Activated T-cell treated with anti-CD3 and anti-CD28 coated beads, Interleukin-2, amount 50 U/mL, for 48 hours (primary cell): ENCODE data around the gene PDLIM5.

ENCODE experiments used
- DNase-seq, 2 experiments: peaks; one replicate each; pipeline ENCODE4 v3.0.0-alpha.2; 2020

PDLIM5 gene

DNA sequence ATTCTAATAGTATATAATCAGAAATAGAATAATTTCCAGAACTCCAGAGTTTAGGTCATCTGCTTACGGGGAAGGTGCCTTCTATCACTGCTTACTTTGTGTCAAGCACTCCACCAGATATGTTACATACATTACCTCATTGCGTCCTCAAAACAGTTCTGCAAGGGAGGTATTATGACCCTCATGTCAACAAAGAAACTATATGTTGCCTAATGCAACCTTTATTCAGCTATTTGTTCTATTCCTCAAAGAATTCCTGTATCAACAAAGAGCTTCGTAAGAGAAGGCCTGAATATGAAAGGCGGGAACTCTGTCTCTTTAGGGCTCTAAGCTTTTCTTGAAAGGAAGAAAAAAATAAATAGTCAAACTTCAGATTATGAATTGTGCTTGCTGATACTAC, 114.7 kb downstream of the PDLIM5 start:
- no peak for DNase-seq

DNA sequence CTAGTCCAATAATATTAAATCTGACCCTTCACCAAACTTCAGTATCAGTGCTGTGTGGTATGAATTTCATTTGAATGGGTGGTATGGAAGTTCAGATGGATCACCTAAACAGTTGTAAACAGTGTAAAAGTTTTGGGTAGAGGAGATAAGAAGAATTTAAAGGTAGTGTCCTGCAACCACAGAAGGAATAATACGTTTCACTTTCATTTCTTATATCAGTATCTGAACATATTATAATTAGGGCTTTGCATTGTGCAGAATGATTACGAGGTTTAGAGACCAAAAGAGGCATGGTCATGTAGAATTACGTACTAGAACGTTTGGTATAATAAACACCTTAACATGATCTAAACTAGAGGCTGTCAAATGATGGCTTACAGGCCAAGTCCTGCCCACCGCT, 116.1 kb downstream of the PDLIM5 start:
- DNase-seq, result no peak

DNA sequence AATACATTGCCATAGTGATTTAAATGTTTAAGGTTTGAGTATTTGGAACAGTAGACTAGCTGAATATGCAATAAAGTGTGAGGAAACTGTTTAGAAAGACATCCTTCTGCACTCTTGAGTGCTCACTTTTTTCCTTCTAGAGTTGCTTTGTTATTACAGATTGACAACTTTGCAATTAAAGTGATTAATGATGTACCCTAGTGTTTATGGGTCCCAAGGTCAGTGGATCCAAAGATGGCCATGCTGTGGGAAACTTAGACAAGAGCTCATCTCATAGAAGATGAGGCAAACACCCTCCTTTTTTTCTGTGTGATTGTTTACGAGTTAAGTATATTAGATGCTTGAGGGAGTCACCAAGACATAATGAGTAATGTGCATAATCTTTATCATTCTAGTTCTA, 118.8 kb downstream of the PDLIM5 start:
- DNase-seq, result no peak

DNA sequence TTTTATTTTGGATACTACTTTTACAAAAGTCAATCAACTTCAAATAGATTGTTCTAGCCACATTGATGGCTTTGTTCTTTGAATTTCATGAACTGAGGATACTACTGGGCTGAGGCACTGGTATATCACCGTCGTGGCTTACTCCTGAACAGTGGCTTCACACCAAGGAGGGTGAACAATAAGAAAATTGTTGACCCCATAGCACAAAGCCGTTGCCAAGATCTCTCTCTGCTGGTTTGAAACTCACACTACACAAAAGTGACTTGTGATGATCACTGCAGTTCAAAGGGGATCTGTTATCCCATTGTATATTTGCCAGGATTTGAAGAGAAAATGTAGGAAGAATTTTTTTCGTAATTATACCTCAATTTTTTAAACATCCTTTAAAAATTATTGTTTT, 119.6 kb downstream of the PDLIM5 start:
- DNase-seq, result no peak

DNA sequence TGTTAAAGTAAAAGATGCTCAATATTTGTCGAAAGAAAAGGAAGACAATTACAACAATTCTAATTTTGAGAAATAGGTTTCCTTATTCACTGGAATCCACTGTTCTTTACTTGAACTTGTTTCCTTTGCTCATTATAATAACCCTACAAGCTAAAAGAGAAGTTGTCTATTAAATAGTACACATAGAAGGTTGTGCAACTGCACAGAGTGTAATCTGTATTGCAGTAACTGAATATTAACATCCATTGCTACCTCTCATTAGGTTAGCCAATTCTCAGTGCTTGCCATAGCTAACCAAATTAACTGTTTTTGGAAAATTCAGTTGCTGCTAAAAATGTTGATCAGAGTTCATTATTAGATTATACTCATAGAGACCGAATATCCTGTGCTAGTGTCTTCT, 120.0 kb downstream of the PDLIM5 start:
- DNase-seq, result no peak

DNA sequence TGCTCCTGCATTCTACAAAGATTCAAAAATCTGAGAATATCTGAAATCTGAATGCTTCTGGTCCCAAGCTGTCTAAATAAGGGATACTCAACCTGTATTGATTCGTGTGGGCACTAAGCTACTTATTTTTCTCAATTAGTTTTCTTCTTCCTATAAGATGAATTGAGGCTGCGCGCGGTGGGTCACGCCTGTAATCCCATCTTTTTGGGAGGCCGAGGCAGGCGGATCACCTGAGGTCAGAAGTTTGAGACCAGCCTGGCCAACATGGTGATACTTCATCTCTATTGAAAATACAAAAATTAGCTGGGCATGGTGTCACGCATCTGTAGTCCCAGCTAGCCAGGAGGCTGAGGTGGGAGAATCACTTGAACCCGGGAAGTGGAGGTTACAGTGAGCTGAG, 122.3 kb downstream of the PDLIM5 start:
- DNase-seq, result no peak

DNA sequence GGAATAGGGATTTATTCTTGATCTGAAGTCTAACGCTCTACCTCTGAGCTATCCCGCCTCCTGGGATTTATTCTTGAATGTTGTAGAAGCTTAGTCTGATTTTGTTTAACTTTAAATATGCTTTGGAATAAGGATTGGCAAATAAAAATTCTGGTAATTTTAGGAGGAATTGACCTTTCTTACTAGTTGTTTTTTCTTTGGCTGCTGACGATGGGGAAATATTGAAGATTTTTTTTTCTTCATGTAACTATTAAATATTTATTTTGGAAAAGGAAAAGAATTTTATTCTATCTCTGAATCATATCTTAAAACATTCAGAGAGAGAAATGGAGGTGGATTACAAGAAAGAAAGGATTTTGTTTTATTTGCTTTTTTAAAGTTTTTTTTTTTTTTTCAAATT, 122.9 kb downstream of the PDLIM5 start:
- no peak for DNase-seq

DNA sequence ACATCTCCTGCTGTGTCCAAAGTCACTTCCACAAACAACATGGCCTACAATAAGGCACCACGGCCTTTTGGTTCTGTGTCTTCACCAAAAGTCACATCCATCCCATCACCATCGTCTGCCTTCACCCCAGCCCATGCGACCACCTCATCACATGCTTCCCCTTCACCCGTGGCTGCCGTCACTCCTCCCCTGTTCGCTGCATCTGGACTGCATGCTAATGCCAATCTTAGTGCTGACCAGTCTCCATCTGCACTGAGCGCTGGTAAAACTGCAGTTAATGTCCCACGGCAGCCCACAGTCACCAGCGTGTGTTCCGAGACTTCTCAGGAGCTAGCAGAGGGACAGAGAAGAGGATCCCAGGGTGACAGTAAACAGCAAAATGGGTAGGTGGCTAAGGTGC, 123.9 kb downstream of the PDLIM5 start:
- DNase-seq, result no peak

DNA sequence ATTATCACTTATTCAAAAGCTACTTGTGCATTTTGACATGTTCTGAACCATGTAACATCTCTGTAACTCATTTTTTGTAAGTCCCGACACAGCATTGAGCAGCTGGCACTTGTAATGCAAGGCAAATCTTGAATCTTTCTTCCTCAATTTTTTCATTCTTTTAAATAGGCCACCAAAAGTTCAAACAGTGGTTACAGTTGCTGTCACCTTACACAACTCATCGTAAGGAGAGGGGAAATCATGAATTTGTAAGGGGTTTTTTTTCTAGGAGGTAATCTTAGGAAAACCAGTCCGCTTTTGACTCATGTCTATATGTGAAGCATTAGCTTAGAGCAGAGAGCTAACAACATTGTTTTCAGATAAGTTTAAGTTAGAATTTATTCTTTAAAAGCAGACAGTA, 124.5 kb downstream of the PDLIM5 start:
- DNase-seq, result no peak

DNA sequence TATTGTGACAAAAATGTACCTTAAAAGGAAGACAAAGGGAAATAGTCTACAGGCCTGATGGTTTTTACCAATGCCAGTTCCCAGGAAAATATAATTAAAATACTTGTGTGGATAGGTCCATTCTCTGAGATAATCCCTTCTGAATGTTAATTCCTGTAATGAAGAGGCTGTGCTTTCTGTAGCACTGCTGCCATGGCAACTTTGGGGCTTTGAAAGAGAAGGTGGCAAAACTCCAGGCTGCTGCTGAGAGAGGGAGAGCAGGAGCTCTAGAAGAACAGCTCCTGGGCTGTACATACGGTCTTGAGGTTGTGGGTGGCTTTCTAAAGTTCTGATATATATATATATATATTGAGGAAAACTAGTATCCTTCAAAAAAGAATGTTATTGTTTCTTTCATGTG, 125.4 kb downstream of the PDLIM5 start:
- DNase-seq, result no peak

DNA sequence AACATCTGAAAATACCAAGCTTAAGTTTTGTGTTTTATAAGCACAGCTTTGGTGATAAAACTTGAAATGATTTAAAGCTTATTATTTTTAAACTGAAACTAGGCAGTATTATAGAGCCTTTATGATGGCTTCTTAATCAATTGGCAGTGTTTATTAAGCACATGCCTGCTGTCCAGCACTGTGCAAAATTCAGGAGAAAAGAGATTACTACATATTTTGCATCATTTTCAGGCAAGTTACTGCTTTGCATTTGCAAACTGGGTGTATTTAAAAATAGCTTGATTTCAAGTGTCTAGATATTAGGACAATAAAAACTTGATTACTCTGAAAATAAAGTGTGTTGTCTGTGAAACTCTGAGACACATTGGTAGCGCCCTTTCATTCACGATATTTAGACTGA, 126.5 kb downstream of the PDLIM5 start:
- no peak for DNase-seq

DNA sequence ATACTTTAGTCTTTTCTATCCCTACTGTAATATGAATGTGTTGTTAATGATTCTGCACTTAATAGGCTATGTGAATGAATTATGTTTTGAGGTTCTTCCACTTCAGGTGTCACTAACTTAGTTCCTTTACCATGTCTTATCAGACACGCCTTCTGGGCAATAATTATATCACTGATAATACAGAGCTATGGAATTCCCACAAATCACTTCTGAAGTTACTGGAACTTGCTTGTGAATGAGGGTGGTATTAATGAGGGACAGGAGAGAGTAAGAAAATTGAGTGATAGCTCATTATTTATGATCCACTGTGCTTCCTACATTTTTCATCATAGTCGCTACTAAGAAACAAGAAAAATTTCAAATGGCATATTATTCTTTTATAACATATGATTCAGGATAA, 130.0 kb downstream of the PDLIM5 start:
- no peak for DNase-seq

DNA sequence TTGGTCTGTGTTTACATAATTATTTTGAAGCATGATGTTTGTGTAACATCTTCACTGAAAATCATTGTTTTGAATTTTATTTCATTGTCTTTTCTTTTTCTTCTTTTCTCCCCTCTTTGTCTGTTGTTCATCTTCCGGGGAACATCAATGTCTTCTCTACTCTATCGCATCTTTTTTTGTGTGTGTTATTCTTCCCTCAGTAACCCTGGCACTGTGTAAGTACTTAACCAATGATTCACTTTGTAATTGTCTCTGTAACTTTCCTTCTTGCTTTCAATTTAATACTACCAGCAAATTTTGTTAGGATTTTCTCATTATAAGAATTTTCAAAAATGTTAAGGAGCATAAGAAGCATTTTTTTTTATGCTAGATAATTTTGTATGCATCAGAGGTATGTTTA, 130.8 kb downstream of the PDLIM5 start:
- no peak for DNase-seq

DNA sequence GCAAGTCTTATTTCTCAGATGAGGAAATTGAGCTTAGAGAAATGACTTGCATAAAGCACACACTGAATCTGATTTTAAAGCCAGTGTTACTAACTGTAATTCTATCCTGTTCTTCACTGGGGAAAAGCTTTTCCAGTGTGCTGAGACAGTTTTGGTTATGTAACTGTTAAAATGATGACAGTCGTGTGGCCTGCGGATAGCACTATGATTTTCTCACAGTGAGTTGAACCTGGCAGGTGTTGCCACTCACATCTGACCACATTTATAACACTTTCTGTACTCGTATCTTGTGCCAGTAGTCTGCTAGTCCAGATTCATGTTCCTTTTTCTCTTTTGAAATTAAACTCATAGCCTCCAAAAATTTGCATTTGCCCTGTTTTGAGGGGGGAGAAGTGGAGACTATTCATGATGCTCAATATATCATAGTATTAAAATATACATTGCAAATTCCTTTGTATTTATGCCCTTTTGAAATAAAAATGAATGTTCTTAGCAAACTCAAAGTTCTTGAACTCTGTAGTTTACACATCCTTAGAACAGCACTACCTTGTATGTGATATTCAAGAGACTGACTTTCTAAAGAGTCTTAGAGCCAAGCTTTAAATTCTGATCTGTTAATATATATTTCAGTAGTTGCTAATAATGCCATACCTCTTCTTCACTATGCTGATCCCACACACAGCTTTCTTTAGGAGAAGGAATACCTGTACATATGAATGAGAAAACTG, 132.3 kb downstream of the PDLIM5 start:
- no peak for DNase-seq

DNA sequence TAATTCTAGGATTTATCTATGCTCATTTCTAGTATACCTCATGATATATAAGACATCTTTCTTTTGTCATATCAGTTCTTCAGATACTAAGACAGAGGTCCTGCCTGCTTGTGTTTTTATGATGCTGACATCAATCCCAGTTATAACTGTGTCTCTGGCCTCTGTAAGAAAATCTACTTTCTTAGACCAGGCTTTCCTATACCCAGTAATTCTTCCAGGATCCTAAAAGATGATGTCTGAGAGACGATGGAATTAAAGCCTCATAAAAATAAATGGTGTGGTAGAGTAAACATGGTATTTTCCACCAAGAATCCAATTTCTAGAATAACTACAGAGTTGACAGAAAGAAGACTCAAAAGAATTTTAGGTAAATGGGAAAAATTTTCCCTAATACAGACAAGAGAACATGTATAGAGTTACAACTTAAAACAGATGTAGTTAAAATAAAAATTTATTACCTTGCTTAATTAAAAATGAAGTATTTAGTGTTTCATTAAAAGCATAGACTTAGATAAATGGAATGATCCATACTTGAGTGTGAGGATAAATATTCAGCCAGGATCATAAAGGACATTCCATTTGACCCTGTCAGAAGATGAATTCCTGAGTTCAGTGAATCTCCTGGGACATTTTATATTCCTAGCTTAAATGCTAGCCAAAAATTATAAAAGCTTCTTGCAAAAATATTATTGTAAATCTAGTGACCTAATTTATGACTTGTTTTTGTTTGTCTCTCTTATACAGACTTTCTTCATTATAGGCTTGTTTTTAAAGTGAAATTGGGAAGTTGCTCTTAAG, 137.4 kb downstream of the PDLIM5 start:
- no peak for DNase-seq

DNA sequence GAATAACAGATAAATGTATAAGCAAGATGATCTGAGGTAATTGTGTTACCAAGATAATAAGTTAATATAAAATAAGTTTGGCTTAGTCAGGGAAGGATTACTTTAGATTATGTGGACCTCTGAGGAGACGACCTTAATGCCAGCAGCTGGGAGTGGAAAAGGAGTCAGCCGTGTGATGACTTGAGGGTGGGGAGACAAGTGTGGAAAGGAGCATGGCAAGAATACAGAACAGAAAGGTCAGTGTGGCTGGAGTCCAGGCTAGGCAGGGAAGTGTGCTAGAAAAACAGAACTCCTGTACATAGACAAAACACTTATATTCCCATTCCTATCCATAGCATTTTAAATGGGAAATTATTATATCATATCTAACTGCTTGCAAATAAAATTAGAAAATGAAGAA, 138.8 kb downstream of the PDLIM5 start:
- no peak for DNase-seq

DNA sequence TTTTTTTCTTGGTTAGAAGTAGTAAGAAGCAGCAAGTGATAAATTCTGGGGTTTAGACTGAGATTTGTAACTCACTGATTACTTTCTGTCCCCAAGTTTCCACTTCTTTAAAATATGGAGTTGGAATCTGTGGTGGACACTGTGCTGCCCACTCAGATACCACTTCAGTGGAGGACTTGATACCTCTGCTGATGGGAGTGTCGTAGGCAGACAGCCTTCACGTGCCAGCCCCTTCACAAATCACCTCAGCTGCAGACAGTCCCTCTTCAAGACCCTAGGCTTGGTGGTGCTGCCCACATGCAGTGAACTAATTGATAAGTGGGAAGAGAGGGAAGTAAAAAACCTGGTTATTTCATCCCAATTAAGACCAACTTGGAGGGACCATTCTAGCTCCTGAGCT, 139.5 kb downstream of the PDLIM5 start:
- no peak for DNase-seq

DNA sequence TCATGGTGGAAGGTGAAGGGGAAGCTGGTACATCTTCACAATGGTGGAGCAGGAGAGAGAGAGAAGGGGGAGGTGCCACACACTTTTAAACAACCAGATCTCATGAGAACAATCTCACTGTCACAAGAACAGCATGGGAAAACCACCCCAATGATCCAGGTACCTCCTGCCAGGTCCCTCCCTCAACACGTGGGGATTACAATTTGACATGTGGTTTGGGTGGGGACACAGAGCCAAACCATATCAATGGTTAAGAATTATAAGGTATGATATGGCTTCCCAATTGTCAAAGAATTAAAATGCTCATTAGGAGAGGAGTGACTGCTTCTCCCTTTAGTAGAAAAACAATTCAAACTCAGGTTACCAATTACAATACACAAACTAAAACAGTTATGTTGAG, 143.3 kb downstream of the PDLIM5 start:
- DNase-seq, result no peak

DNA sequence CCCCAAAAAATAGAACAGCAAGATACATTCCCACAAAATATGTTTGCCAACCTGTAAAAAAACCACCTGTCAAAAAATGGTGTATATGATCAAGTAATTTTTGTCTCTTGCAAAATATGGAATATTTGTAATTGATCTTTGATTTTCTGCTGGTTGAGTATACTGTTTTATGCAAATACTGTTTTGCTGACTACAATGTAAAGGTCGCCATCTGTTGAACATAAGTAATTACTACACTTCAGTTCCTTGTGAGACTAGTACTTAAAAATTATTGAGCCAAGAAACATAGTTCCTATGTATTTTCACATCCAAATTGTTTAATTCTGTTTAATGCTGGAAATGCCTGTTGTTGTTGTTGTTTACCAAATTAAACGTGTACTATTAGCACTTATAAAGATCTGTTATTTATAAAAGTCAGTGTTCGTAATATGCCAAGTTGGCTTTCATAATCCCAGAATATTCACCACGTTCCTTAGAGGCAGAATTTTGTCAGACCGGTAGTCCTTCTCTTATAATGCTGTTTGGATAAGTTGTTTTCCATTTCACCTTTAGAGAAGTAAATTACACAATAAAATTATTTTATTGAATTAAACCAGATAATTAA, 144.2 kb downstream of the PDLIM5 start:
- no peak for DNase-seq

DNA sequence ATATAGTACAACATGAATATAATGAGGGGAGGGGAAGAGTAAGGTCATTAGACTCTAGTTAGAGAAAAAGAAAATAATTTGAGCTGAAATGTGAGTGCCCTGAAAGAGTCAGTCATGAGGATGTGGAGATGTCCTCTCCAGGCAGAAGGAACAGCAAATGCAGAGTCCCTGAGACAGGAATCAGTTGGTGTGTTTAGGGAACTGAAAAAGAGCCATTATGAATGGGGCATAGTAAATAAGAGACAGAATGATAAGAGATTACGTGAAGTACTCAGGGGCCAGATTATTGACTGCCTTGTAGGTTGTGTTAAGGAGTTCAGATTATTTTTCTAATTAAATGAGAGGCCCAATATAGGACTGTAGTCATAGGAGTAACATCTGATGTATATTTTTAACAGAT, 147.0 kb downstream of the PDLIM5 start:
- DNase-seq, result no peak

DNA sequence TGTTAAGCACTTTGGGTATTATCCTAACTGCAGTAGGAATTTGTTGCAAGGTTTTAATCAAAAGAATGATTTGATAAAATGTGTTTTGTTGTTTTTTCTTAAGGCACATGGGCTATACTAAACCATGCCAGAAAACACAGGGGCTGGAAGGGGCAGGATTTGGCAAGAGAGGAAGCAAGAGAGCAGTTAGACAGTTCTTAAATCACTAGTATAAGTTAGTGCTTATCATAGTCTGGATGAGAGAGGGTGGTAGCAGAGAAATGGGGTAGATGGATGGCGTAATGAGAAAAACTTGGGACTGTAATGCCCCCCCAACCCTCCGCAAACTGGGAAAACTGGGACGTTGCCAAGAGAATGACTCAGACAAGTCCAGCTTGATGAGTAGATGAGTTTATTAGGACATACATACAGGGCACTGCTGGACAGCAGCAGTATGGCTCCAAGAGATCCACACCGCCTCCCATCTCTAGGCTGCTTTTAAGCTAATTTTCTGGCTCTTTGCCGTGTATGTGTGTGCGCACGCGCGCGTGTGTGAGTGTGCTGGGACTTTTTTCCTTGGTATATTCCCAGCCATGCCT, 151.5 kb downstream of the PDLIM5 start:
- no peak for DNase-seq

DNA sequence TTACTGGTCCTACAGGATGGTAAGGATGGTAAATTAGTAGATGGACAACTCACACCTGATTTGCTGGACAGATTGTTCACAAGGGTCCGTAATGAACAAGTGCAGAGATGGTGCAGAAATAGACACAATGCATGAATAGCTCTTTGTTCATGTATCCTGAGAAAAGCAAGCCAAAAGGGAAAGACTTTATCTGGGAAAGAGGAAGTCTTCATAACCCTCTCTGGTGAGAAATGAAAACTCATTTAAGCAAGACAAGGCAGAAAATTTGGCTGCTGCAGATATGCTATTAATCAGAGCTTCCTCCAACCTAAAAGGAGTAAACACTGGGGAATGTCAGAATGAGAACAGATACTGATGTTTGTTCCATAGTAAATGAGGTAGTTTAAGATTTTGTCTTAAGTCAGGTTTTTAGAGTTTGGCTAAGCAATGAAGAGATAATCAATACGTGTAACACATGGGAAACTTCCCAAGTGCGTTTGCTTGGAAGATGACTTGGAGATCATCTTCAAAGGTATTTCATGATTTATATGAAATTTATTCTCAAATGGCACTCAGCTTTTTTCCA, 153.6 kb downstream of the PDLIM5 start:
- no peak for DNase-seq

DNA sequence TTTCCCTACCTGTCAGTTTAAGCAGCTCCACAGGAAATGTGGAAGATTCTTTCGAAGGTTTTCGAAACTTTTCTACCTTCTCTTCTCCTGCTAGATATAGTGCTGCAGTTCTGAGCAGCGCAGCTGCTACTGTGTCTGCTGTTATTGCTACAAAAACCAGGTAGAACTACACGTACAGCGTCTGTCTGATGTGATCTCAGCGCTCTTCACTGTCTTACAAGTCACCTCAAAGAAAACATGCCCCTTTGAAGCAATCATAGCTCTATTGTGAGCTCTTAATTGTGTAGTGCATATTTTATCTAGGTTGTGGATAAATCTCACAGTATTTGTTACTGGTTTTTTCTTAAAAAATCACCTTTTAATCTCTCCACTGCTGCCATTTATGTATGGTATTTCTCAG, 158.4 kb downstream of the PDLIM5 start:
- no peak for DNase-seq

DNA sequence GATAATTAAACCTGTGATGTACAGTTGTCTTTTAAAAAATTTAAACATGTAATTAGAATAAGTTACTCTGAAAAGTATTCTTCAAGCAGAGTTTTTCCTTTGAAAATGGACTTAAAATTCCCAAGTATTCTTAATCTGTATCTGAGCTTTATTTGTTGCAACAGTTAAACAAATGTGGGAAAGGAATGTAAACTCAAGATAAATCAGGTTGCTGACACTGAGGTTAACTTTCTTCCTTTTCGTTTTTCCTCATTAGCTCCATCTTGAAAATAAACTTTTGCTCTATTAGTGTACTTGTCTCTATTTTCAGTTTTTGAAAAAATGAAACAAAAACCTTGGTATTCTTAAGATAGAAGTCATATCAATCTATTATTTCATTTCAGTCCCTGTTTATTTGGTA, 161.5 kb downstream of the PDLIM5 start:
- DNase-seq, result no peak
